Measurements from ENCODE around the gene ETV7. TPM values are rescaled to one million over a fixed set of nuclear protein-coding genes. Genes with fewer than 3 reads are reported as not detected.
A peak's percentile ranks its signal among the peaks of the same experiment; 100 is the strongest.
"Not testable (repeated sequence)": the region's sequence is repeated elsewhere in the genome, so short reads cannot be mapped to it uniquely, and the experiment has no call there.

ETV7 gene
- polyA plus RNA-seq, 1 donor: not detected

GRCh38 chr6:36364061-36364635 is 23.3 kb downstream of the ETV7 start:
- not testable (repeated sequence) for DNase-seq

GRCh38 chr6:36363371-36363752 is 24.1 kb downstream of the ETV7 start:
- not testable (repeated sequence) for DNase-seq

GRCh38 chr6:36362551-36363370 is 24.7 kb downstream of the ETV7 start:
- DNase-seq: no peak

- no peak for DNase-seq
These were observed 26.4 kb downstream of the ETV7 start for GRCh38 chr6:36361071-36361470.

GRCh38 chr6:36360241-36361054 is 27.0 kb downstream of the ETV7 start:
- peak; percentile 83 for DNase-seq

GRCh38 chr6:36358226-36358915 is 29.1 kb downstream of the ETV7 start:
- no peak for DNase-seq

GRCh38 chr6:36357872-36358225 is 29.6 kb downstream of the ETV7 start:
- no peak for DNase-seq

GRCh38 chr6:36355819-36356218 is 31.6 kb downstream of the ETV7 start:
- DNase-seq: no peak

GRCh38 chr6:36353411-36353915 is 34.0 kb downstream of the ETV7 start:
- DNase-seq: no peak

GRCh38 chr6:36352477-36353157 is 34.9 kb downstream of the ETV7 start:
- DNase-seq: no peak

GRCh38 chr6:36350681-36351571 is 36.5 kb downstream of the ETV7 start:
- no peak for DNase-seq

- DNase-seq: no peak
These were observed 37.4 kb downstream of the ETV7 start for GRCh38 chr6:36350082-36350481.

- no peak for DNase-seq
These were observed 38.2 kb downstream of the ETV7 start for GRCh38 chr6:36349240-36349639.

- DNase-seq: no peak
These were observed 39.8 kb downstream of the ETV7 start for GRCh38 chr6:36347621-36348020.

- no peak for DNase-seq
These were observed 40.8 kb downstream of the ETV7 start for GRCh38 chr6:36346486-36347273.

GRCh38 chr6:36345681-36346466 is 41.6 kb downstream of the ETV7 start:
- no peak for DNase-seq

- no peak for DNase-seq
These were observed 44.3 kb downstream of the ETV7 start for GRCh38 chr6:36343109-36343680.

Data from left kidney (tissue), 2 donors.